H1 (cell line): ENCODE data around the gene NPFFR2. TPM values are rescaled to one million over a fixed set of nuclear protein-coding genes. Genes with fewer than 3 reads are reported as not detected.

ENCODE experiments used
- CTCF ChIA-PET: fragments of 300-600 bp; sonication (Branson Sonifier 250); formaldehyde crosslinking; loops from one replicate; lab custom pipeline; 2021; ENCODE audit not compliant: partially characterized antibody; lab: Charles Lee
- POLR2A ChIA-PET: fragments of 300-600 bp; sonication (Branson Sonifier 250); formaldehyde crosslinking; loops from one replicate; lab custom pipeline; 2021; ENCODE audit warnings: inconsistent platforms; ENCODE audit not compliant: partially characterized antibody; lab: Charles Lee
- DNase-seq, 2 experiments: peaks; one replicate each; pipeline versions ENCODE4 v3.0.0 to v3.0.0-alpha.2; 2010 to 2022; ENCODE audit warnings: low spot score in 2 of 2, low read depth in 1 of 2, mixed read lengths in 1 of 2
- FAIRE-seq: peaks from 2 replicates; lab custom pipeline; 2011; peaks lifted over from hg19 to GRCh38; lab: Jason Lieb, UNC
- H2AFZ ChIP-seq: 2 replicates; pipeline ENCODE4 v1.8.1; 2012; ENCODE audit warnings: low read length, inconsistent platforms
- H2AK5ac ChIP-seq: 2 replicates; pipeline ENCODE4 v1.6.1; 2013; ENCODE audit warnings: low read depth, low read length
- H2BK120ac ChIP-seq: replicated peaks from 2 replicates; pipeline ENCODE3; 2013; ENCODE audit warnings: low read depth, low read length, inconsistent platforms
- H2BK12ac ChIP-seq: 2 replicates; pipeline ENCODE4 v1.6.1; 2013; ENCODE audit warnings: low read depth, low read length
- H2BK15ac ChIP-seq: 2 replicates; pipeline ENCODE4 v1.6.1; 2013; ENCODE audit warnings: low read length
- H2BK20ac ChIP-seq: 2 replicates; pipeline ENCODE4 v1.6.1; 2013; ENCODE audit warnings: low read length
- H2BK5ac ChIP-seq: 2 replicates; pipeline ENCODE4 v1.6.1; 2013; ENCODE audit warnings: low read depth, low read length
- H3K14ac ChIP-seq: 2 replicates; pipeline ENCODE4 v1.6.1; 2013; ENCODE audit warnings: inconsistent platforms; ENCODE audit not compliant: insufficient read length
- H3K18ac ChIP-seq: 2 replicates; pipeline ENCODE4 v1.6.1; 2013; ENCODE audit warnings: low read length; ENCODE audit errors: extremely low read depth
- H3K23ac ChIP-seq: 2 replicates; pipeline ENCODE4 v1.6.1; 2013; ENCODE audit warnings: inconsistent platforms; ENCODE audit not compliant: insufficient read length
- H3K23me2 ChIP-seq: 2 replicates; pipeline ENCODE4 v1.6.1; 2013; ENCODE audit warnings: low read depth, low read length
- H3K27ac ChIP-seq: 2 replicates; pipeline ENCODE4 v1.6.1; 2011; ENCODE audit warnings: low read depth, low read length, inconsistent platforms
- H3K27me3 ChIP-seq, 4 experiments: replicated peaks in 1 of 4; 1 replicate in 1 of 4; 2 replicates in 3 of 4; pipeline versions ENCODE4 v1.6.1 to v1.8.1; 2011 to 2013; ENCODE audit warnings: low read length in 3 of 4, mild to moderate bottlenecking in 3 of 4, inconsistent platforms in 2 of 4, mixed read lengths in 2 of 4, moderate library complexity in 1 of 4; ENCODE audit not compliant: control insufficient read depth in 3 of 4, insufficient read depth in 3 of 4; ENCODE audit errors: extremely low read depth in 1 of 4
- H3K36me3 ChIP-seq, 4 experiments: 2 replicates each; pipeline versions ENCODE4 v1.6.1 to v1.8.1; 2011 to 2013; ENCODE audit warnings: mild to moderate bottlenecking in 4 of 4, low read length in 3 of 4, moderate library complexity in 2 of 4, control low read depth in 1 of 4, inconsistent platforms in 1 of 4; ENCODE audit not compliant: insufficient read depth in 4 of 4, control insufficient read depth in 2 of 4
- H3K4ac ChIP-seq: replicated peaks from 2 replicates; pipeline ENCODE3; 2013; ENCODE audit warnings: low read length, low read depth, mixed read lengths, inconsistent platforms; ENCODE audit not compliant: insufficient read length
- H3K4me1 ChIP-seq, 4 experiments: replicated peaks in 1 of 4; 1 replicate in 1 of 4; 2 replicates in 3 of 4; pipeline versions ENCODE4 v1.6.1 to v1.8.1; 2011 to 2013; ENCODE audit warnings: low read length in 3 of 4, inconsistent platforms in 2 of 4, mixed read lengths in 1 of 4; ENCODE audit not compliant: insufficient read depth in 4 of 4, control insufficient read depth in 3 of 4
- H3K4me2 ChIP-seq, 2 experiments: 2 replicates each; pipeline versions ENCODE4 v1.6.1 to v1.8.1; 2011 to 2013; ENCODE audit warnings: low read depth in 2 of 2, low read length in 2 of 2, control low read depth in 1 of 2, inconsistent platforms in 1 of 2, mild to moderate bottlenecking in 1 of 2; ENCODE audit not compliant: insufficient read depth in 1 of 2
- H3K4me3 ChIP-seq, 4 experiments: fragments of 200-600, 300-600 bp in 1 of 4; sonication (generic), shearing (Covaris generic), sonication (Bioruptor Twin) in 1 of 4; 2 replicates each; pipeline versions ENCODE4 v1.5.1 to v1.8.1; 2011 to 2016; ENCODE audit warnings: low read length in 4 of 4, low read depth in 3 of 4, control low read depth in 2 of 4, inconsistent platforms in 2 of 4, mild to moderate bottlenecking in 2 of 4, mixed read lengths in 1 of 4, moderate library complexity in 1 of 4; ENCODE audit not compliant: insufficient read depth in 2 of 4; ENCODE audit errors: extremely low read depth in 1 of 4
- H3K56ac ChIP-seq: replicated peaks from 2 replicates; pipeline ENCODE3; 2013; ENCODE audit warnings: low read depth, mild to moderate bottlenecking, mixed read lengths, low read length, inconsistent platforms; ENCODE audit not compliant: insufficient read length
- H3K79me1 ChIP-seq: 2 replicates; pipeline ENCODE4 v1.6.1; 2013; ENCODE audit warnings: low read depth, low read length, control low read depth
- H3K79me2 ChIP-seq, 2 experiments: 2 replicates each; pipeline versions ENCODE4 v1.6.1 to v1.8.1; 2012 to 2013; ENCODE audit warnings: low read length in 2 of 2, mild to moderate bottlenecking in 2 of 2, inconsistent platforms in 1 of 2; ENCODE audit not compliant: insufficient read depth in 2 of 2, control insufficient read depth in 1 of 2
- H3K9ac ChIP-seq, 4 experiments: replicated peaks in 1 of 4; 1 replicate in 1 of 4; 2 replicates in 3 of 4; pipeline versions ENCODE4 v1.6.1 to v1.8.1; 2011 to 2013; ENCODE audit warnings: low read depth in 3 of 4, low read length in 3 of 4, control low read depth in 2 of 4, mild to moderate bottlenecking in 2 of 4, moderate library complexity in 2 of 4, inconsistent platforms in 1 of 4; ENCODE audit errors: extremely low read depth in 1 of 4
- H3K9me3 ChIP-seq, 2 experiments: 2 replicates each; pipeline versions ENCODE4 v1.6.1 to v1.8.1; 2012 to 2013; ENCODE audit warnings: mild to moderate bottlenecking in 2 of 2, moderate library complexity in 2 of 2, control low read depth in 1 of 2, inconsistent platforms in 1 of 2, low read depth in 1 of 2, low read length in 1 of 2, mixed read lengths in 1 of 2; ENCODE audit not compliant: insufficient read depth in 2 of 2
- H4K20me1 ChIP-seq, 2 experiments: replicated peaks in 1 of 2; 2 replicates each; pipeline versions ENCODE3 to v1.8.1; 2011 to 2013; ENCODE audit warnings: inconsistent platforms in 2 of 2, low read length in 2 of 2, mild to moderate bottlenecking in 1 of 2; ENCODE audit not compliant: insufficient read depth in 2 of 2, control insufficient read depth in 1 of 2
- H4K5ac ChIP-seq: 2 replicates; pipeline ENCODE4 v1.6.1; 2013; ENCODE audit warnings: low read length, low read depth, mixed read lengths, inconsistent platforms; ENCODE audit not compliant: insufficient read length
- H4K8ac ChIP-seq: 2 replicates; pipeline ENCODE4 v1.8.0; 2013; ENCODE audit warnings: mild to moderate bottlenecking, moderate library complexity, low read length, inconsistent platforms; ENCODE audit not compliant: insufficient read depth; ENCODE audit errors: extremely low read depth
- H4K91ac ChIP-seq: replicated peaks from 2 replicates; pipeline ENCODE3; 2013; ENCODE audit warnings: low read length, mixed read lengths, inconsistent platforms; ENCODE audit not compliant: insufficient read length
- ATF3 ChIP-seq: IDR thresholded peaks from 2 replicates; pipeline ENCODE4 v1.6.1; 2011; ENCODE audit warnings: low read depth, mild to moderate bottlenecking, low read length; ENCODE audit not compliant: insufficient read depth
- BCL11A ChIP-seq, 2 experiments: IDR thresholded peaks; one replicate each; pipeline ENCODE4 v1.6.1; 2011; ENCODE audit warnings: low read depth in 2 of 2, low read length in 2 of 2, mild to moderate bottlenecking in 2 of 2
- CBX5 ChIP-seq: fragments of 300-800, 300-1000 bp; sonication (generic); IDR thresholded peaks from 2 replicates; pipeline ENCODE4 v1.7.1; 2016; ENCODE audit warnings: antibody characterized with exemption, low read length, low read depth
- CEBPB ChIP-seq: IDR thresholded peaks from 2 replicates; pipeline ENCODE4 v1.6.1; 2012; ENCODE audit warnings: low read depth, low read length
- EP300 ChIP-seq, 2 experiments: IDR thresholded peaks; 1 replicate in 1 of 2; 2 replicates in 1 of 2; pipeline ENCODE4 v1.6.1; 2011 to 2012; ENCODE audit warnings: low read depth in 2 of 2, low read length in 2 of 2, mild to moderate bottlenecking in 2 of 2, borderline replicate concordance in 1 of 2, inconsistent platforms in 1 of 2, moderate library complexity in 1 of 2
- GTF2F1 ChIP-seq: IDR thresholded peaks from 2 replicates; pipeline ENCODE4 v1.6.1; 2012; ENCODE audit warnings: low read depth, low read length, improper control_type of control experiment, borderline replicate concordance
- JUN ChIP-seq: IDR thresholded peaks from 2 replicates; pipeline ENCODE4 v1.6.1; 2011; ENCODE audit warnings: low read depth, mild to moderate bottlenecking, improper control_type of control experiment, low read length
- POLR2A ChIP-seq, 2 experiments: IDR thresholded peaks; 1 replicate in 1 of 2; 2 replicates in 1 of 2; pipeline ENCODE4 v1.6.1; 2011; ENCODE audit warnings: low read depth in 2 of 2, low read length in 2 of 2, mild to moderate bottlenecking in 2 of 2; ENCODE audit errors: control extremely low read depth in 1 of 2
- RNF2 ChIP-seq: fragments of 200-900, 300-1000 bp; sonication (generic); IDR thresholded peaks from 2 replicates; pipeline ENCODE4 v1.7.1; 2016; ENCODE audit warnings: borderline replicate concordance, low read depth, mild to moderate bottlenecking, antibody characterized with exemption, low read length; ENCODE audit not compliant: poor library complexity, severe bottlenecking; ENCODE audit errors: missing control alignments
- RXRA ChIP-seq: IDR thresholded peaks from 2 replicates; pipeline ENCODE4 v1.6.1; 2011; ENCODE audit warnings: low read depth, mild to moderate bottlenecking, low read length, moderate library complexity; ENCODE audit not compliant: insufficient read depth
- SP4 ChIP-seq: IDR thresholded peaks from 2 replicates; pipeline ENCODE4 v1.6.1; 2012; ENCODE audit warnings: low read length, inconsistent platforms
- WGBS, 2 experiments: shearing (Covaris generic) in 1 of 2; methylation state at CpG; one replicate each; pipeline versions ENCODE4 v1.1.6 to v1.1.7; 2013 to 2015; ENCODE audit warnings: low lambda C conversion rate in 2 of 2, mixed read lengths in 2 of 2, inconsistent platforms in 1 of 2, low coverage in 1 of 2, missing lambda C conversion rate in 1 of 2; ENCODE audit not compliant: insufficient replicate concordance in 2 of 2, insufficient coverage in 1 of 2, insufficient read length in 1 of 2; ENCODE audit errors: extremely low coverage in 1 of 2, missing lambda C conversion rate in 1 of 2; 5-methylcytosine and 5-hydroxymethylcytosine counted together
- polyA plus RNA-seq, 7 experiments: library from polyadenylated mRNA; depleted of rRNA in 3 of 7; stranded (reverse) in 5 of 7; unstranded in 2 of 7; fragments of >200 nt in 5 of 7; fragments of 200-250 nt in 2 of 7; gene quantifications; 1 replicate in 5 of 7; 2 replicates in 1 of 7; 4 replicates in 1 of 7; pipeline versions ENCODE4 v1.2.1 to v1.2.3, GENCODE V29; 2011 to 2013; ENCODE audit warnings: missing spikeins in 2 of 7, mixed read lengths in 2 of 7
- total RNA-seq: library from RNA; stranded (reverse); fragmentation: NEBNext Ultra II Directional; extraction: Animal tissue kit (Norgen Biotek cat#: 25700); gene quantifications from 2 replicates; pipeline ENCODE4 v1.2.1, GENCODE V29; 2021

Gene NPFFR2
- total and polyA plus RNA-seq, 2 of the 8 experiments (the other 6 are each of a cell fraction or from before 2014, with no cell fraction given) = 0.26 to 0.53 TPM

- Histone ChIP-seq H3K23ac (no peak overlapping the region), H3K4ac (no peak overlapping the region), H3K9me3 (no peaks in the 10 kb centered on the region), H3K79me2 (no peaks in the 10 kb centered on the region), H2BK12ac (no peak overlapping the region), H4K8ac (no peak overlapping the region), H3K79me1 (no peaks in the 10 kb centered on the region), H2BK20ac (no peak overlapping the region), H2BK15ac (no peak overlapping the region), H3K4me1 (no peaks in the 10 kb centered on the region), H2AFZ (peak overlapping the region; percentile 84), H4K5ac (no peak overlapping the region), H3K9ac (no peak overlapping the region), H3K14ac (no peak overlapping the region), H2AK5ac (no peak overlapping the region), H3K18ac (no peak overlapping the region), H3K4me3 (no peak overlapping the region), H2BK5ac (no peak overlapping the region), H3K23me2 (no peaks in the 10 kb centered on the region), H4K91ac (no peak overlapping the region), H3K27ac (no peak overlapping the region), H3K36me3 (no peaks in the 10 kb centered on the region), H3K56ac (no peak overlapping the region), H3K4me2 (no peak overlapping the region), H3K27me3 (no peaks in the 10 kb centered on the region), H4K20me1 (no peaks in the 10 kb centered on the region), H2BK120ac (no peak overlapping the region)
- ChIA-PET CTCF (no interaction called here), POLR2A (no interaction called here)
- no peak for TF ChIP-seq CBX5
- TF ChIP-seq EP300 (IDR thresholded peaks at IDR 0.05; ENCODE audit: borderline replicate concordance in 1 of 2, low read depth in 2 of 2, low read length in 2 of 2) = no peak
- no peak for TF ChIP-seq RNF2
- no peak for TF ChIP-seq GTF2F1
- TF ChIP-seq POLR2A (IDR thresholded peaks at IDR 0.05; ENCODE audit: control extremely low read depth in 1 of 2, low read depth in 2 of 2, low read length in 2 of 2) = no peak
- TF ChIP-seq SP4 = no peak
- no peak for TF ChIP-seq BCL11A (IDR thresholded peaks at IDR 0.05; ENCODE audit: low read depth in 2 of 2, low read length in 2 of 2)
- TF ChIP-seq CEBPB = no peak
- TF ChIP-seq ATF3 = no peak
- no peak for TF ChIP-seq RXRA
- TF ChIP-seq JUN = no peak
- FAIRE-seq (no peak), DNase-seq (no peak)
- WGBS, 2 experiments = 88% methylated on average over 1 of the region's 1 CpG; no CpG with 5 or more reads in 1 of the 2 experiments
Measured at GRCh38 chr4:72186714-72187113, 154.9 kb downstream of the NPFFR2 start.
